CD1c-positive myeloid dendritic cell (primary cell): ENCODE measurements around the gene SEZ6.
"Not testable (repeated sequence)": the region's sequence is repeated elsewhere in the genome, so short reads cannot be mapped to it uniquely, and the experiment has no call there.

Experiments
- DNase-seq: peaks from one replicate; pipeline ENCODE4 v3.0.0-alpha.2; 2016; ENCODE audit errors: extremely low spot score

SEZ6 gene

GRCh38 chr17:28935744-28936460 lies 69.9 kb downstream of the SEZ6 start:
- DNase-seq: no peak

DNA sequence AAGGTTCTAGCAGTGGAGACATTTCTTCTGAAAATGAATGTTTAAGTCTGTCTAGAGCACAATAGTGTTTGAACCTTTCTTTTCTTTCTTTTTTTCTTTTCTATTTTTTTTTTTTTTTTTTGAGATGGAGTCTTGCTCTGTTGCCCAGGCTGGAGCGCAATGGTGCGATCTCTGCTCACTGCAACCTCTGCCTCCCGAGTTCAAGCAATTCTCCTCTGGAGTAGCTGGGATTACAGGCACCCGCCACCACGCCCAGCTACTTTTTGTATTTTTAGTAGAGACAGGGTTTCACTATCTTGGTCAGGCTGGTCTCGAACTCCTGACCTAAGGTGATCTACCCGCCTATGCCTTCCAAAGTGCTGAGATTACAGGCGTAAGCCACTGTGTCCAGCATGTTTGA lies 71.3 kb downstream of the SEZ6 start:
- not testable (repeated sequence) for DNase-seq

- no peak for DNase-seq
Measured at GRCh38 chr17:28929787-28930186, 76.0 kb downstream of the SEZ6 start.

DNA sequence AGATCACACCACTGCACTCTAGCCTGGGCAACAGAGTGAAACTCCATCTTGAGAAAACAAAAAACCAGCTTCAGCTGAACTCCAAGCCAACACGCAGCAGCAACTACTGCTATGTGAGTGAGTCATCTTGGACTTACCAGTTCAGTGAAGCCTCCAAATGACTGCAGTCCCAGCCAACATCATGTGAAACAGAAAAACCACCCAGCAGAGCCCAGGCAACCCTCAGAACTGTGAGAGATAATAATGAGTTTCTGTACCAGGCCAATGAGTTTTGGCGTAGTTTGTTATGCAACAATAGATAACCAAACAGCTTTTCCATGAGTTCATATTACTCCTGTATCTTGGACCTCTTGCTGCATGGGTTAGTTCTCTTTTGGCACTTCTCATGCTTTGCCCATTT lies 77.8 kb downstream of the SEZ6 start:
- no peak for DNase-seq

- DNase-seq: no peak
Measured at GRCh38 chr17:28926786-28927185, 79.0 kb downstream of the SEZ6 start.

DNA sequence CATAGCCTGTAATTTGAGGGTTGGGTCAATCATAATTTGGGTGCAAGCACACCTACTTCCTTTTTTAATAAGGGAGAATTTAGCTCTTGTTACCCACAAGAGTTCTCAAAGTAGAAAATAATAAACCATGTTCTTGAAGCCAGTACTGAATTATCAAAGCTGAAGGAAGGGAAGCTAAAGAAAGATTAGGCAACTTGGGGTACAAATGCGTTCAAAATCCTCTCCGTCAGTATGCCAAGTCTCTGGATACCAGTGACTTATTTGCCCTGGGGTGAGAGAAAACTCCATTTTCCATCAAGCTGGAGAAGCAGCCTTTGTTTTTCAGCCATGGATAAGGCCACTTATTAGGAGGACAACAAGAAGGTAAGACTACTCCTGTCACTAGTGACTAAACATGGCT lies 79.5 kb downstream of the SEZ6 start:
- no peak for DNase-seq

- DNase-seq: peak; percentile 75
Measured at GRCh38 chr17:28925912-28926365, 79.9 kb downstream of the SEZ6 start.

GRCh38 chr17:28920201-28920600 lies 85.6 kb downstream of the SEZ6 start:
- no peak for DNase-seq

DNA sequence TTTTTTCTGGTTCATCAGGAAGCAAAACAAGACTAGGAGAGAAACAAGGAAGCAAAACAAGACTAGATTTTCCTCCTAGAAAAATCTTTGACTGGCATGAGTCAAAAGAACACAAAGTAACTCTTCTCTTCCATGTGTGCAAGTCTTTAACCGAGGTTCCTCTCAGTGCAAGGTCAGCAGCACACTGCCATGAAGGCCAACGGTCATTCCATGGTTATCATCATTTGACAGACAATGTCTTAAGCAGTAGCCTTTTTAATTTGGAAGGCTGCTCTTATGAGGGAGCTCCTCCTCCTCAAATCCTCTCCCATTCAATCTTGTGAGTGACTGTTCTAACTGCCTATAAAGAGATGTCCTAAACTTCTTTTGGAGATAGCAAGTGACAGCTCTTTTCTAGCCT lies 87.5 kb downstream of the SEZ6 start:
- DNase-seq: no peak

DNA sequence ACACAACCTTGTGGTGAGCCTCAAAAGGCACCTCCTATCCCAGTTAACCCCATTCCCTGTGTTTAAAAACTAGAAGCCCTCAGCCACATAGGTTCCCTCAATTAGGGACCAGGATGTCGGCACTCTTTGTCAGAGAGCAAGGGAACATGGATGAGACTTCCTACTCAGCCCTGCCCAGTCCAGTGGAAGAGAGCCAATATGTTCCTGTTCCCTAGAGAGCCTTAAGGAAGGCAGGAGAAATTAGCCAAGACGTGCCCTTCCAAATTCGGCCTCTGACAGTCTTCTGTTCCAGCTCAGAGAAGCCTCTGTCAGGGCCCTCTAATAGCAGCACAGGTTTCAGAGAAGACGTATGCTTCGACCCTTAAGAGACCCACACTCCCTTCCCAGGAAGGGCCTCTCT lies 88.4 kb downstream of the SEZ6 start:
- DNase-seq: no peak

DNA sequence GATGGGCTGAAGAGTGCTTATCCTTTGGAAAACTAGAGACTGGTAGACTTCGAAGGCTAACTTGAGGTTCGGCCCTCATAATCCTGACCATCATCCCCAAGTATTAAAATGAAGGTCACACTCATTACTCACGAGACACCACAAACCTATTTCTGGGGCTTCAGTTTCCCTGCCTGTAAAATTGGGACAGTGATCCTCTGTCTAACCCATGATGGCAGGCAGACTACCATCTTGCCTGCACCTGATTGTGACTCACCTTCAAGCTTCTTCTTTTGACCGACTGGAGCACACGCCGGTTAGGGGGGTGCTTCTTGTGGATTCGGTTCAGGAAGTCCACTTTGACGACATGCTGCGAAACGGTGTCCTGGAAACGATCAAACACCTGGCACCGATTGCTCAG lies 88.8 kb downstream of the SEZ6 start:
- DNase-seq: no peak

DNA sequence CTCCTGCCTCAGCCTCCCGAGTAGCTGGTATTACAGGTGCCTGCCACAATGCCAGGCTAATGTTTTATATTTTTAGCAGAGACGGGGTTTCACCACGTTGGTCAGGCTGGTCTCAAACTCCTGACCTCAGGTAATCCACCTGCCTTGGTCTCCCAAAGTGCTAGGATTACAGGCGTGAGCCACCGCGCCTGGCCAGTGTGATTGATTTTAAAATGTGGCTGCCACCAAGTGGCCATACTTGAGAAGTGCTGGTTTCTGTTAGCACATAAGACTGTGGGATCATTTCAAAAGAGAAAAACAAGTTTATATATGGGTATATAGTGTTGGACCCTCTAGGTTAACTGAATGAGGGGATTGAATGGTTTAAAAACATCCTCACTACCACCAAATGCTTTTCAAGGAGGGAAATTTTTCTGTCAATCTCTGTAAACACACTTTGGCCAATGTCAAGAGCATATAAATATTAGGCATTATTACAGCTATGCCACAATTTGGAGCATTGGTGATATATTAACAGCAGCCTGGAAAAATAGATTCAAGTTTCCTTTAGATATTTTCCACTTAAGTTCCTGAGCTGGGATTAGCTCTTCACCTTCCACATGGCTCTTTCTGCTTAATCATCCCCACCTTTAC lies 89.4 kb downstream of the SEZ6 start:
- DNase-seq: peak; percentile 41

DNA sequence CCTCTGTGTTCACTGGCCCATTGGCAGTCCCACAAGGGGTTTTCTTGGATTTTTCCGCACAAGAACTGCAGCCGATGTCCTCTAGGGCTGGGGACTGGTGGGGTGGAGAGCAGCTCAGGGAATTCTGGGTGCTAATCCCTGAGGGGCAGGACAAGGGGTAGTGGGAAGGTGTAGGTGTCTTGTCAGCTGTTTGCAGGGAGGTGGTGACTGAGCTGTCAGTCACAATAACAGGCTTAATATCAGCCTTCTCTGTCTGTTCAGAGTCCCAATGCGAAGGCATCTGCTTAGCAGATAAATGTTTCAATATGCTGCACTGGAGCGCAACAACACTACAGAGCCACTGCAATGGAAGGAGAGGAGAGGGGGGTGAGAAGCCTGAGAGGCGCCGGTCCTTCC lies 92.9 kb downstream of the SEZ6 start:
- DNase-seq: no peak

DNA sequence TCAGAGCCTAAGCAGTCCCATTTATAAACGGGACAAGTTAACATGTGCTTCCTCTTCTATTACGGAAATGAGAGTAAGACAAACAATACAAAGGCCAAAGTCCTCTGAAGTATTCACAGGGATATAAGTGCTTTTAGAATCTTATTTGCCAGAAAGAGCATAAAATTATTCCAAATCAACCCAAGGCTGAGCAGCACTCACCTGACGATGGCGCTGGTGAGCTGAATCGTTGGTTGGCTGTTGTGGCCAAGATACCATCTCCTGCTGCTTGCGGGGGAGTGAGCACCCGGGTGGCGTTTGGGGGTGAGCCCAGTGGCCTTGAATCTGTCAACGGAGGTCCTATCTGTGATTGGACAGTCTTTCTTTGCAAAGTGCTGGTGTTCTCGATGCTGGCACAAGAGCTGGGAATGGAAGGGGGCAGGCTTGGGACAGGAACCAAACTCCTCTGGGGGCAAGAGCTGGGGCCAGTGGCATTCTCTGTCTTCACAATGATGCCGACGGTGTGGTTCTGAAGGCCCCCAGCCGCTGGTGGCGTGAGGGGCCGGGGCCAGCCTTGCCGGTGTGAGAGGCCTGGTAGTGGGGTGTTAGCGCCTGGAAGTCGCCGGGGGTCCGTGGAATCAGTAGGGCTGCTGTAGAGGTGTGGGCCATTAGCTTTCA lies 93.4 kb downstream of the SEZ6 start:
- no peak for DNase-seq

DNA sequence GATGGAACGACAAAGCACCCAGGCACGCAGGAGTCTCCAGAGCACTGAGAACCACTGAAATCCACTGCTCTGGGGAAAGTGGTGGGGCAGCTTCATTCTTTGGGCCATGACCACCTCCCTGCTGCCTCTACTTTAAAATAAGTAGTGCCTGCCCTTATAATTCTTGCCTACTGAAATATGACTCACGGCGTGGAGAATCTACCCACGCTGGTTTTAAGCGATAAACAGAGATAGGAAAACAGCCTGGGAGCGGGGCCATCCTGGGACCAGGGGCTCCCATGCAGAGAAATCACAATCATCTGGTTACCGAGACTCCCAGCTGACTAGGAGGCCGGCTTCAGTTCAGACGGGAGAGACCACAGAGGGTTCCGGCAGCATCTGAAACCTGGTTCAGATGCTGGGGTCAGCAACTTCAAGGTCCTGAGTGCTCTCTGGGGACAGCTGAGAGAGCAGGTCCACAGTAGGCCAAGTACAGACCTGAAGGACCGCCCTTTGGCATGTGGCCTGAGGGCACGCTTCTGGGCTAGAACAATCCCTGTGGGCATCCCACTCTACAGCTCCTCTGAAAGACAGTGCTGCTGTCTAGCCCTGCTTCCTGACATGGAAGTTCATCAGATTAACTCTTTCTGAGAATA lies 94.3 kb downstream of the SEZ6 start:
- no peak for DNase-seq

- no peak for DNase-seq
Measured at GRCh38 chr17:28910534-28910933, 95.3 kb downstream of the SEZ6 start.

- DNase-seq: no peak
Measured at GRCh38 chr17:28908640-28909167, 97.1 kb downstream of the SEZ6 start.

DNA sequence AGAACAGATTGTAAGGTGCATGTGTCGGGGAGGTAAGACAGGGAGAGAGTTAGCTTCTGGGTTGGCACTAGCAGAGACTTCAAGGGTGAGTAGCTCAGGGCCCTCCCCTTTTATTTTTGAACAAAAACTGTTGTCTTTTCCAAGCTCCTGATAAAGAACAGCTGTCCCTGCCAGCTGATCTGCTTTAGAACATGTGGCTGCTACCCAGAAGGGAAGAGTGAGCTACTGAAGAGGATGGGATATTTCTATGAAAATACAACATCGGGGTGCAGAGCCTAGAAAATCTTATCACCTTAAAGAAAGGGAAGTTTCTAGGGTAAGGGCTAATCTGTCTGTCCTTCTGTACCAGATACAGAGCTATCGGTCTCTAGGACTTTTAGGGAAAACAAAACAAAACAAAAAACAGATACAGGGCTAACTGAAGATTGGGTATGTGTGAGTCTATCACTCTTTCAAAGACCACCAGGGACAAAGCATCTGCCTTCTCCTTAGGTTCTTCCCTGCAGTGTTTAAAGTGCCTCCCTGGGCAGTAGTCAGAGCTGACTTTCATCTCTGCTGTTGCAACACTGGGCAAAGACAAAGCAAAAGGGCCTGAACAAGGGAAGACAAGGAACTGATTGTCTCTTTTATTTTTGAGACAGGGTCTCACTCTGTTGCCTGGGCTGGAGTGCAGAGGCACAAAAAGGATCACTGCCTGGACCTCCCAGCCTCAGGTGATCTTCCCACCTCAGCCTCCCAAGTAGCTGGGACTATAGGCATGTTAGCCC lies 97.9 kb downstream of the SEZ6 start:
- no peak for DNase-seq

GRCh38 chr17:28906706-28907438 lies 99.0 kb downstream of the SEZ6 start:
- no peak for DNase-seq

GRCh38 chr17:28906276-28906675 lies 99.6 kb downstream of the SEZ6 start:
- no peak for DNase-seq
